ENCODE results near the gene RPL38.

The RPL38 gene

DNA sequence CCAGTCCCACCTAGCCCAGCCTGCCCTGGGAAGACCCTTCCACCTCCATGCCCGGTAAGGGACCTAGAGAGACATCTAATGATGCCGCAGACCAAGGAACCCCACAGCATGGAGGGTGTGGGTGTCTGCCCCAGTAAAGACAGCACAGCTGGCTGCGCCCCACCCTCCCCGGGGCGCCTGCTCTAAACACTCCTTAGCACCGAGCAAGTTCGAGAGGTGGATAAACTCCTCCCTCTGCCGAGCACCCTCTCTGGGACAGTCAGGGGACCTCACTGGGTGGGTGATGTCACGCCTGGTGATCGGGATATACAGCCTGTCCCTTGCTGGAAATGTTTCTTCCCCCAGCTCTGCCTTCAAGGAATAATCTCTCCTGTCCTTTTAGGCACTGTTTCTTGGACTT, 53.8 kb downstream of the RPL38 start:
- DNase-seq: no peak

GRCh38 chr17:74259667-74260524, 56.4 kb downstream of the RPL38 start:
- DNase-seq: no peak

Data from NCI-H1105 treated with DMSO at 0.1 percent for 48 hours (cell line).